ENCODE data around the gene LAP3. TPM values are rescaled to one million over a fixed set of nuclear protein-coding genes. Genes with fewer than 3 reads are reported as not detected.
"Not testable (repeated sequence)": the region's sequence is repeated elsewhere in the genome, so short reads cannot be mapped to it uniquely, and the experiment has no call there.

Gene LAP3
- total RNA-seq, 1 donor from 2014 or later = 66.1 TPM

DNA sequence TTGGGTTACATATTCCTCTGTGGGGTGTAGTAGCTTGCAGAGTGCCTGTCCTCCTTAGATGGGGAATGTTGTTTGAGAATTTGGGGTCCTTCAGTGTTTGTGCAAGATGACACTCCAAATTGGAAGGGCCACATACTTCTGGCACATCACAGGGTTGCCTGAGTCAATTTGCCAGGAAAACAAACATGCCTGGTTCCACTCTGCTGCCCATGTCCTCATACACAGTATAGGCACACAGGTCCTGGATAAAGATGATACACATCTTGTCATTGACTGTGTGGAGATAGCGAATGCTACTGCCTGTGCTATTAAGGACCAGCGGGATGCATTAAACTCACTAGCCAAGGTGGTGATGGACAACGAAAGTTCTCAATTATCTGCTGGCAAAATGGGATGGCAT is 11.2 kb upstream of the LAP3 start:
- H3K36me3 ChIP-seq (ENCODE audit: control insufficient read depth, insufficient read depth, low read length) = no peaks in the 10 kb centered on the region
- no peak overlapping the region for H3K4me3 ChIP-seq (ENCODE audit: low read depth, low read length)
- no peak for DNase-seq (ENCODE audit: low read depth)
- TF ChIP-seq, protein P1, sequence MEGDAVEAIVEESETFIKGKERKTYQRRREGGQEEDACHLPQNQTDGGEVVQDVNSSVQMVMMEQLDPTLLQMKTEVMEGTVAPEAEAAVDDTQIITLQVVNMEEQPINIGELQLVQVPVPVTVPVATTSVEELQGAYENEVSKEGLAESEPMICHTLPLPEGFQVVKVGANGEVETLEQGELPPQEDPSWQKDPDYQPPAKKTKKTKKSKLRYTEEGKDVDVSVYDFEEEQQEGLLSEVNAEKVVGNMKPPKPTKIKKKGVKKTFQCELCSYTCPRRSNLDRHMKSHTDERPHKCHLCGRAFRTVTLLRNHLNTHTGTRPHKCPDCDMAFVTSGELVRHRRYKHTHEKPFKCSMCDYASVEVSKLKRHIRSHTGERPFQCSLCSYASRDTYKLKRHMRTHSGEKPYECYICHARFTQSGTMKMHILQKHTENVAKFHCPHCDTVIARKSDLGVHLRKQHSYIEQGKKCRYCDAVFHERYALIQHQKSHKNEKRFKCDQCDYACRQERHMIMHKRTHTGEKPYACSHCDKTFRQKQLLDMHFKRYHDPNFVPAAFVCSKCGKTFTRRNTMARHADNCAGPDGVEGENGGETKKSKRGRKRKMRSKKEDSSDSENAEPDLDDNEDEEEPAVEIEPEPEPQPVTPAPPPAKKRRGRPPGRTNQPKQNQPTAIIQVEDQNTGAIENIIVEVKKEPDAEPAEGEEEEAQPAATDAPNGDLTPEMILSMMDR (IDR thresholded peaks at IDR 0.05; ENCODE audit: insufficient read depth, low read length, poor library complexity, severe bottlenecking) = no peak
- H3K27me3 ChIP-seq (ENCODE audit: control insufficient read depth, insufficient read depth, low read length) = no peaks in the 10 kb centered on the region

DNA sequence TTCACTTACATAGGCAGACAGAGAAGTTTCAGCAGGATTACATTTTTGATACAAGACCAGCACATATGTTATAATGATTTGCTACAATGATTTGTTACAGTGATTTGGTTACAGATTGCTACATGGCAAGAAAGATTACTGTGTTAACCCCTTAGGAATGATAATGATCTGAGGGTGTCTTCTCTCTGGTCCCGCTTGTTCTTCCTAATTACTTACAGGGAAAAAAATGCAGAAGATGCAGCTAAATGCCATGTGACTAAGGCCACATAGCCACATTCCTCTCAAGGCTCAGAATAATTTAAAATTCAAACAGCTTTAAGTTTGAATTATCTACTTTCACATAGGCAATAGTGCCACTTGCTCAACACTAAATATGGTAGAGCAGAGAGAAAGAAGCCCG is 9.7 kb upstream of the LAP3 start:
- DNase-seq (ENCODE audit: low read depth) = no peak
- Histone ChIP-seq H3K4me3 (ENCODE audit: low read depth, low read length) (no peak overlapping the region), H3K36me3 (ENCODE audit: control insufficient read depth, insufficient read depth, low read length) (no peaks in the 10 kb centered on the region), H3K27me3 (ENCODE audit: control insufficient read depth, insufficient read depth, low read length) (no peaks in the 10 kb centered on the region)
- TF ChIP-seq, protein P1 (IDR thresholded peaks at IDR 0.05; ENCODE audit: insufficient read depth, low read length, poor library complexity, severe bottlenecking) = no peak

DNA sequence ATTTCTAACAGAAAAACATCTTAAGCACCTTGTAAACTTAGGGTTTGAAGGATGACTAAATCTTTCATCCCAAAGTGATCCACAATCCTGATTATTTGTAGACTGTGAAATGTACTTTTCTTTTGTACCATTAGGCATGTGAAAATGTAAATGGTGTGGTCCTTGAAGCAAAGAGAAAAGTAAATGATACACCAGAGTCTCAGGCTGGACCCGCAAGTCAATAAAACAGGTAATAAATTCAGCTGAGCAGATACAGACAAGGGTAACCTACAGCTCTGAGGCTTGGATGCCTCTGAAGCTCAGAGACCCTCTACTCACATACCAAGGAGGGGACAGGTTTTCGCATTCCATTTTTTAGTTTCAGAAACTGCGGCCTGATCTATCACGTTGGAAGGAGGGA is 2.8 kb upstream of the LAP3 start:
- DNase-seq (ENCODE audit: low read depth) = no peak
- no peaks in the 10 kb centered on the region for H3K27me3 ChIP-seq (ENCODE audit: control insufficient read depth, insufficient read depth, low read length)
- TF ChIP-seq, protein P1 (IDR thresholded peaks at IDR 0.05; ENCODE audit: insufficient read depth, low read length, poor library complexity, severe bottlenecking) = no peak
- H3K4me3 ChIP-seq (ENCODE audit: low read depth, low read length) = no peak overlapping the region
- no peaks in the 10 kb centered on the region for H3K36me3 ChIP-seq (ENCODE audit: control insufficient read depth, insufficient read depth, low read length)

DNA sequence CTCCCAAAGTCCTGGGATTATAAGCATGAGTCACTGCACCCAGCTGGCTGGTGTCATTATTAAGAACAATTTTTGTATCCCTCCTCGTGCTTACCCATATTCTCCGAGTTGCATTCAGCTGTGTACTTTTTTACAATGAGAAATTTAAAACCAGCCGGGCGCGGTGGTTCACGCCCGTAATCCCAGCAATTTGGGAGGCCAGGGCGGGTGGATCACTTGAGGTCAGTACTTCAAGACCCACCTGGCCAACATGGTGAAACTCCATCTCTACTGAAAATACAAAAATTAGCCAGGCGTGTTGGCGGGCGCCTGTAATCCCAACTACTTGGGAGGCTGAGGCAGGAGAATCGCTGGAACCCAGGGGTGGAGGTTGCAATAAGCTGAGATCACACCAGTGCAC is 1.8 kb upstream of the LAP3 start:
- H3K36me3 ChIP-seq (ENCODE audit: control insufficient read depth, insufficient read depth, low read length); H3K4me3 ChIP-seq (ENCODE audit: low read depth, low read length); H3K27me3 ChIP-seq (ENCODE audit: control insufficient read depth, insufficient read depth, low read length); DNase-seq (ENCODE audit: low read depth): not testable (repeated sequence)

DNA sequence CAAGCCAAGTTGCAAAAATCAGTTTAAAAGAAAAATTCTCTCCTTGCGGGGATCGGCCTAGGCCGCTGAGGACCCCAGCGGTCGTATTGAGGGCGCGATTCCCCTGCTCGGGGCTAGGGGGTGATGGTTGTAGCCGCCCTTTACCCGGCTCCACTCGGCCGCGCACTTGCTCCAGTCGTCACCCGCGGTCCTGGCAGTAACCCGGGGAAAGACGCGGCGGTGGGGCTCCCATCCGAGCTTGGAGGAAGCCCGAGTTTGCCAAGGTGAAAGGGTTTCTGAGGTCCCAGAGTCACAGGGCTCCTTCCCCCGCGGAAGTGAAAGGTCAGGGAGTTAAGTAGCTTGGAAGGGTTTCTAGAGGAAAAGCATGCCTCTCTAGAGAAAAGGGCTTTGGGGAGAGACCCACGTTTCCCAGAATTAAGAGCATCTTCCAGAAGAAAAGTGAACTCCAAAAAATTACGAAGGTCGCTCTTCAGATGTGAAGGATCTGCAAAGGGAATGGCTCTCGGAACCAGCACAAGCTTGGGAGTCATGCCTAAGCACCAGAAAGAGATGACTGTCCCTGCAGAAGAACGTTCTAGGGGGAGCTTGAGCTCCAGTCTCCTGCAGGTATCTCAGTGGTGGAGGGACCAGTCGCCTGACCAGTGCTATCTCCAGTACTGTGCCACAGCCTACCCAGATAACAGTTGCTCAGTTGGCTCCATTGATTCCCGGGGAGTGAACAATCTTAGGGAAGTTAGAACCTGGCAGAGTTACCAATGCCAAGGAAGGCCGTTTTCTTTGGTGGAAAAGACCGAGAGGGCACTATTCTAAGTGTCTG is 875 bp downstream of the LAP3 start:
- no peak for DNase-seq (ENCODE audit: low read depth)
- Histone ChIP-seq H3K4me3 (ENCODE audit: low read depth, low read length) (peak overlapping the region; percentile 76), H3K36me3 (ENCODE audit: control insufficient read depth, insufficient read depth, low read length) (no peaks in the 10 kb centered on the region), H3K27me3 (ENCODE audit: control insufficient read depth, insufficient read depth, low read length) (no peaks in the 10 kb centered on the region)
- TF ChIP-seq, protein P1 (IDR thresholded peaks at IDR 0.05; ENCODE audit: insufficient read depth, low read length, poor library complexity, severe bottlenecking) = peak; percentile 11

DNA sequence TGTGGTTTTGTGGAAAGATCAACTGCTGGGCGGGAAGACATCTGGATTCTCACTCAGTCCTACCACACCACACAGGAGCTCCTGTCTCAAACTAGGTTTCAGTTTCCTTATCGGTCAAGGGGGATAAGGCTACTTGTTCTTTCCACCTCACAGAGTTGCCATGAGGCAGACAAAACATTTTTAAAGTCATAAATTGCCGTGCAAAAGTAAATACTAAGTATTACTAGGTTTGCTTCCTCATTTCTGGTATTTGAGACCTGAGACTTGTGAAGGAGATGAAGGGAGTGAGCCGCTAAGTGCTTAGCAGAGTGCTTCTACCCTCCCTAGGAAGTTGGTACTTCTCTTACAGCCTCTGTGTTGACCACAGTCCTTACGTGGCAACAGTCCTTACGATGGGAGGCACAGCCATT is 1.5 kb downstream of the LAP3 start:
- no peaks in the 10 kb centered on the region for H3K36me3 ChIP-seq (ENCODE audit: control insufficient read depth, insufficient read depth, low read length)

More for the DNA sequence above, 1.5 kb downstream of the LAP3 start:
- H3K4me3 ChIP-seq (ENCODE audit: low read depth, low read length) = no peak overlapping the region
- TF ChIP-seq, protein P1 (IDR thresholded peaks at IDR 0.05; ENCODE audit: insufficient read depth, low read length, poor library complexity, severe bottlenecking) = no peak
- DNase-seq (ENCODE audit: low read depth) = no peak
- no peaks in the 10 kb centered on the region for H3K27me3 ChIP-seq (ENCODE audit: control insufficient read depth, insufficient read depth, low read length)

Measured in kidney epithelial cell (primary cell).